NCI-H2107 treated with DMSO at 0.1 percent for 48 hours (cell line): ENCODE data around the gene C9orf78.
A peak's percentile ranks its signal among the peaks of the same experiment; 100 is the strongest.

Source experiments
- DNase-seq: peaks from one replicate; lab custom pipeline; 2025; ENCODE audit not compliant: unreplicated experiment; lab: John Stamatoyannopoulos, UW

C9orf78 gene

GRCh38 chr9:129868023-129868871 is 33.2 kb upstream of the C9orf78 start:
- no peak for DNase-seq

- no peak for DNase-seq
These were observed 32.3 kb upstream of the C9orf78 start for GRCh38 chr9:129867136-129868022.

GRCh38 chr9:129866394-129867135 is 31.5 kb upstream of the C9orf78 start:
- no peak for DNase-seq

GRCh38 chr9:129865668-129866320 is 30.7 kb upstream of the C9orf78 start:
- DNase-seq: no peak

- DNase-seq: no peak
These were observed 30.0 kb upstream of the C9orf78 start for GRCh38 chr9:129864991-129865647.

- DNase-seq: no peak
These were observed 28.1 kb upstream of the C9orf78 start for GRCh38 chr9:129863059-129863690.

- DNase-seq: no peak
These were observed 26.4 kb upstream of the C9orf78 start for GRCh38 chr9:129861447-129861827.

- no peak for DNase-seq
These were observed 25.8 kb upstream of the C9orf78 start for GRCh38 chr9:129860653-129861446.

- DNase-seq: no peak
These were observed 23.3 kb upstream of the C9orf78 start for GRCh38 chr9:129858167-129858962.

GRCh38 chr9:129857207-129857606 is 22.1 kb upstream of the C9orf78 start:
- DNase-seq: no peak

- no peak for DNase-seq
These were observed 19.6 kb upstream of the C9orf78 start for GRCh38 chr9:129854588-129855110.

GRCh38 chr9:129853614-129854013 is 18.5 kb upstream of the C9orf78 start:
- DNase-seq: peak; percentile 34

- no peak for DNase-seq
These were observed 17.5 kb upstream of the C9orf78 start for GRCh38 chr9:129852579-129852978.

GRCh38 chr9:129851821-129852220 is 16.7 kb upstream of the C9orf78 start:
- DNase-seq: no peak

GRCh38 chr9:129850821-129851550 is 15.9 kb upstream of the C9orf78 start:
- no peak for DNase-seq

GRCh38 chr9:129849901-129850300 is 14.8 kb upstream of the C9orf78 start:
- DNase-seq: no peak

- no peak for DNase-seq
These were observed 13.8 kb upstream of the C9orf78 start for GRCh38 chr9:129848712-129849441.
